Limb (tissue), 2 donors: Measurements from ENCODE around the gene MSL2.
"Not testable (repeated sequence)": the region's sequence is repeated elsewhere in the genome, so short reads cannot be mapped to it uniquely, and the experiment has no call there.

Experiments used
- DNase-seq, 2 donors: peaks; one replicate each; pipeline ENCODE4 v3.0.0-alpha.2; 2016; ENCODE audit errors: extremely low spot score in 2 of 2

MSL2 gene

GRCh38 chr3:136144397-136144796, 51.7 kb downstream of the MSL2 start:
- not testable (repeated sequence) for DNase-seq

GRCh38 chr3:136142592-136142991, 53.5 kb downstream of the MSL2 start:
- DNase-seq, result peak in 1 of 2 donors; percentile 8

- DNase-seq, result no peak
These were observed 54.2 kb downstream of the MSL2 start for GRCh38 chr3:136141891-136142290.

DNA sequence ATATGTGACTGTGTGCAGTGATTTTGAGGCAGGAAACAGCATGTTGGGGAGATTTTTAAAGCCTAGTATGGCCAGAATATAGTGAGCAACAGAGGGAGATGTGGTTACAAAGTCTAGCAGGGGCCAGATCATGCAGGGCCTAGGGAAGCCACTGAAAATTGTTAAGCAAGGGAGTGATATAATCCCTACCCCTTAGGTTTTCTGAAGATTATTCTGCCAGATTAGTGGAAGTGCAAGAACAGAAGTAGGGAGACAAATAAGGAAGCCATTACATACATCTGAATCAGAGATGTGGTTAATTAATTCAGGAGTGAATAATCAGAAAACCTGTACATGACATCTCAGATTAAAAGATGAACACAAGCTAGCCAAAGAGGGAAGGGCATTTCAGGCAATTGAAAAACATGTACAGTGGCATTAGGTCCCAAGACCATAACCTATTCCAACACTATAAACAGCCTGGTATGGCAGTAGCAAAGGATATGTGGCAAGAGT, 54.8 kb downstream of the MSL2 start:
- DNase-seq, result no peak

DNA sequence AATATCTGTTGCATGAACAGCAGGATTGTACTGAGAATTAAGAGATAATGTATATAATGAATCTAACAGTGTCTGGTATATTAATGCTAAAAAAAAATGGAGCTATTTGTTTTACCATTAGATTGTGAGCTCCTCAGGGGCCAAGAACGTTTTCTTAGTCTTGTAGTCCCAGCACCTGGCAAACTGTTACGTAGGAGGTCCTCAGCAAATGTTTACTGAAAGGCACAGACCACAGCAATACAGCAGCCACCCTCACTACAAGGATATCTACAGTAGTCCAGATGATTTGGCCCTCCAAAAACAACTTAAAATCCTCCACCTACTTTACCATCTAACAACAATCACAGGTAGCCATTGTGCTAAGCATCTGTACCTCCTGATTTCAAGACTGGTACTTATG, 59.7 kb downstream of the MSL2 start:
- DNase-seq, result no peak

GRCh38 chr3:136135039-136135802, 60.9 kb downstream of the MSL2 start:
- DNase-seq, result no peak

GRCh38 chr3:136134091-136134490, 62.0 kb downstream of the MSL2 start:
- DNase-seq, result no peak

- DNase-seq, result not testable (repeated sequence)
These were observed 64.5 kb downstream of the MSL2 start for GRCh38 chr3:136131647-136132046.

DNA sequence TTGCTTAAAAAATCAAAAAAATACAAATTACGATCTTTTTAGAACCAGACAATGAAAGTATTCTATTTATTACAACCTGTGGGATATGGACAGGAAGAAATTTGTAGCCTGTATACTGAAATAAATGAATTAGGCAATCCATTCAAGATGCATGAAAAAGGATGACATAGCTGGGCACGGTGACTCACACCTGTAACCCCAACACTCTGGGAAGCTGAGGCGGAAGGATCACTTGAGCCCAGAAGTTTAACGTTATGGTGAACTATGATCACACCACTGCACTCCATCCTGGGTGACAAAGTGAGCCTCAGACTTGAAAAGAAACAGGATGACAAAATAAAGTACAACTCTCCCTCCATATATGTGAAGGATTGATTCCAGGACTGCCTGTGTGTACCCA, 74.1 kb downstream of the MSL2 start:
- DNase-seq, result no peak

GRCh38 chr3:136120373-136121348, 75.5 kb downstream of the MSL2 start:
- no peak for DNase-seq

DNA sequence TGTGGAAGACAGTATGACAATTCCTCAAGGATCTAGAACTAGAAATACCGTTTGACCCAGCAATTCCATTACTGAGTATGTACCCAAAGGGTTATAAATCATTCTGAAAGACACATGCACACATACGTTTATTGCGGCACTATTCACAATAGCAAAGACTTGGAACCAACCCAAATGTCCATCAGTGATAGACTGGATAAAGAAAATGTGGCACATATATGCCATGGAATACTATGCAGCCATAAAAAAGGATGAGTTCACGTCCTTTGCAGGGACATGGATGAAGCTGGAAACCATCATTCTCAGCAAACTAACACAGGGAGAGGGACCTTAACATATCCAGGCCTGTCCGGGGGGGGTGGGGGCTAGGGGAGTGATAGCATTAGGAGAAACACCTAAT, 76.4 kb downstream of the MSL2 start:
- not testable (repeated sequence) for DNase-seq

DNA sequence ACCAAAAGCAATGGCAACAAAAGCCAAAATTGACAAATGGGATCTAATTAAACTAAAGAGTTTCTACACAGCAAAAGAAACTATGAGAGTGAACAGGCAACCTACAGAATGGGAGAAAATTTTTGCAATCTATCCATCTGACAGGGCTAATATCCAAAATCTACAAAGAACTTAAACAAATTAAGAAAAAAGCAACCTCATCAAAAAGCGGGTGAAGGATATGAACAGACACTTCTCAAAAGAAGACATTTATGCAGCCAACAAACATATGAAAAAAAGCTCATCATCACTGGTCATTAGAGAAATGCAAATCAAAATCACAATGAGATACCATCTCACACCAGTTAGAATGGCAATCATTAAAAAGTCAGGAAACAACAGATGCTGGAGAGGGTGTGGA, 76.8 kb downstream of the MSL2 start:
- not testable (repeated sequence) for DNase-seq

GRCh38 chr3:136114421-136114820, 81.7 kb downstream of the MSL2 start:
- DNase-seq, result no peak

DNA sequence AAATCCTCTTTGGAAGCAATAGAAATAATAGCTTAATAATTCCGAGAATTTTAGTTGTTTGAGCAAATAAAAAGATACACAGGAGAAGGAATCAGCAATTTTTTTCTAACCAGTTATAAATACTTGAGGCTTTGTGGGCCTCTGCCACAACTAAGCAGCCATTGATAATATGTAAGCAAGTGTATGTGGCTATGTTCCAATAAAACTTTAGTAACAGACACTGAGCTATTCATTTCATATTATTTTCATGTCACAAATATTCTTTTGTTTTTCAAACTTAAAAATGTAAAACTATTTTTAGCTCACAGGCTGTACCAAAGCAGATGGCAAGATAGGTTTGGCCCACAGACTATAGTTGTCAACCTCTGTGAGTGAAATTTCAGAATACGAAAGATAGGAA, 85.7 kb downstream of the MSL2 start:
- DNase-seq, result no peak

DNA sequence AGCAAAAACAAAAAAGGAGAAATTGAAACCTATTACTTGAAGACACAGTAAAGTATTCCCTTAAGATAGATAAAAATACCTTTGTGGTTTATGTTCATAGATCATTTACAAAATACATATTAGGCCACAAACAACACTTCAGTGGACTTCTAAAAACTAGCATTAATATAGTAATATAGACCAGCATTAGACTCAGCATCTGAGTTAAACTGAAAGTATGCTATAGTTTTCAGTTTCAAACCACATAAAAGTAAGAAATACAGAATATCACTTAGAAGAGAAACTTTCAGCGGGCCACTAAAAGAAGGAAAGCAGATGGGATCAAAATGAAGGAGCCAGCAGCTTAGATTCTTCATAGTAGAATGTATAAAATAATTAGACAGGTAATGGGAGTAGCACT, 86.6 kb downstream of the MSL2 start:
- no peak for DNase-seq

- DNase-seq, result no peak
These were observed 90.0 kb downstream of the MSL2 start for GRCh38 chr3:136106101-136106500.

GRCh38 chr3:136105044-136105443, 91.1 kb downstream of the MSL2 start:
- no peak for DNase-seq
